MM.1S (cell line): ENCODE data around the gene CXCL5.
"Not testable (repeated sequence)": the region's sequence is repeated elsewhere in the genome, so short reads cannot be mapped to it uniquely, and the experiment has no call there.

Source experiments
- EZH2 ChIP-seq: fragments of 300-600 bp; sonication (generic); optimal IDR thresholded peaks from 2 replicates; pipeline ENCODE3; 2017; ENCODE audit warnings: low read depth, mild to moderate bottlenecking, antibody characterized with exemption, low read length, mixed read lengths
- TF ChIP-seq, protein P1 (sequence below): fragments of 300-600 bp; sonication (generic); IDR thresholded peaks from 2 replicates; pipeline ENCODE4 v1.5.1; 2016; ENCODE audit warnings: antibody characterized with exemption, low read length, mixed read lengths

DNA sequence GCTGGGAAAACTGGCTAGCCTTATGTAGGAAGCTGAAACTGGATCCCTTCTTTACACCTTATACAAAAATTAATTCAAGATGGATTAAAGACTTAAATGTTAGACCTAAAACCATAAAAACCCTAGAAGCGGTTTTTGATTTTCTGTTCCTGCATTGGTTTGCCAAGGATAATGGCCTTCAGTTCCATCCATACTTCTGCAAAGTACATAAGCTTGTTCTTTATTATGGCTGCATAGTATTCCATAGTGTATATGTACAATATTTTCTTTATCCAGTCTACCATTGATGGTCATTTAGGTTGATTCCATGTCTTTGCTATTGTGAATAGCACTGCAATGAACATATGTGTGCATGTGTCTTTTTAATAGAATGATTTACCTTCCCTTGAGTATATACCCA, 39.4 kb downstream of the CXCL5 start:
- TF ChIP-seq, protein P1, sequence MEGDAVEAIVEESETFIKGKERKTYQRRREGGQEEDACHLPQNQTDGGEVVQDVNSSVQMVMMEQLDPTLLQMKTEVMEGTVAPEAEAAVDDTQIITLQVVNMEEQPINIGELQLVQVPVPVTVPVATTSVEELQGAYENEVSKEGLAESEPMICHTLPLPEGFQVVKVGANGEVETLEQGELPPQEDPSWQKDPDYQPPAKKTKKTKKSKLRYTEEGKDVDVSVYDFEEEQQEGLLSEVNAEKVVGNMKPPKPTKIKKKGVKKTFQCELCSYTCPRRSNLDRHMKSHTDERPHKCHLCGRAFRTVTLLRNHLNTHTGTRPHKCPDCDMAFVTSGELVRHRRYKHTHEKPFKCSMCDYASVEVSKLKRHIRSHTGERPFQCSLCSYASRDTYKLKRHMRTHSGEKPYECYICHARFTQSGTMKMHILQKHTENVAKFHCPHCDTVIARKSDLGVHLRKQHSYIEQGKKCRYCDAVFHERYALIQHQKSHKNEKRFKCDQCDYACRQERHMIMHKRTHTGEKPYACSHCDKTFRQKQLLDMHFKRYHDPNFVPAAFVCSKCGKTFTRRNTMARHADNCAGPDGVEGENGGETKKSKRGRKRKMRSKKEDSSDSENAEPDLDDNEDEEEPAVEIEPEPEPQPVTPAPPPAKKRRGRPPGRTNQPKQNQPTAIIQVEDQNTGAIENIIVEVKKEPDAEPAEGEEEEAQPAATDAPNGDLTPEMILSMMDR = not testable (repeated sequence)
- not testable (repeated sequence) for TF ChIP-seq EZH2
